ENCODE data around the gene RBBP6.
"Not testable (repeated sequence)": the region's sequence is repeated elsewhere in the genome, so short reads cannot be mapped to it uniquely, and the experiment has no call there.

RBBP6 gene

DNA sequence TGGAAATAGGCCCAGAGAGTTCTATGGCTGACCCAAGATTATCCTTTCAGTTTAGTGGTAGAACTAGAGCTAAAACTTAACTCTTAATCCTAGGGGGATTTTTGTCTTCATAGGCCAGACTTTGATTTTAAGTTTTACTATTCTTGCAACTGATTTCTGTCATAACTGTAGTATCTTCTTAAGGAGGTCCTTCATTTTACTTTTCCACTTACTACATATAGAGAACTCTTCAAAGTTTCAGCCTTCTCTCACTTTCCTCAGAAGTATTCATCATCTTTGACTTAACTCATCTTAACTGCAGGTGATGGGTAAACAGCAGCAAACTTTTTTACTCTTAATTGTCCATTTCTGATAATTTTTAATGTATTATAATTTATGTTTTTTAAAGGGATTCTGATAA is 23.4 kb downstream of the RBBP6 start:
- no peak for DNase-seq (ENCODE audit: low read depth)

GRCh38 chr16:24568392-24568791 is 29.0 kb downstream of the RBBP6 start:
- no peak for DNase-seq (ENCODE audit: low read depth)

- DNase-seq (ENCODE audit: low read depth): no peak
Measured at GRCh38 chr16:24571096-24571495, 31.7 kb downstream of the RBBP6 start.

- DNase-seq (ENCODE audit: low read depth): no peak
Measured at GRCh38 chr16:24572069-24572468, 32.7 kb downstream of the RBBP6 start.

- DNase-seq (ENCODE audit: low read depth): no peak
Measured at GRCh38 chr16:24573141-24573540, 33.8 kb downstream of the RBBP6 start.

DNA sequence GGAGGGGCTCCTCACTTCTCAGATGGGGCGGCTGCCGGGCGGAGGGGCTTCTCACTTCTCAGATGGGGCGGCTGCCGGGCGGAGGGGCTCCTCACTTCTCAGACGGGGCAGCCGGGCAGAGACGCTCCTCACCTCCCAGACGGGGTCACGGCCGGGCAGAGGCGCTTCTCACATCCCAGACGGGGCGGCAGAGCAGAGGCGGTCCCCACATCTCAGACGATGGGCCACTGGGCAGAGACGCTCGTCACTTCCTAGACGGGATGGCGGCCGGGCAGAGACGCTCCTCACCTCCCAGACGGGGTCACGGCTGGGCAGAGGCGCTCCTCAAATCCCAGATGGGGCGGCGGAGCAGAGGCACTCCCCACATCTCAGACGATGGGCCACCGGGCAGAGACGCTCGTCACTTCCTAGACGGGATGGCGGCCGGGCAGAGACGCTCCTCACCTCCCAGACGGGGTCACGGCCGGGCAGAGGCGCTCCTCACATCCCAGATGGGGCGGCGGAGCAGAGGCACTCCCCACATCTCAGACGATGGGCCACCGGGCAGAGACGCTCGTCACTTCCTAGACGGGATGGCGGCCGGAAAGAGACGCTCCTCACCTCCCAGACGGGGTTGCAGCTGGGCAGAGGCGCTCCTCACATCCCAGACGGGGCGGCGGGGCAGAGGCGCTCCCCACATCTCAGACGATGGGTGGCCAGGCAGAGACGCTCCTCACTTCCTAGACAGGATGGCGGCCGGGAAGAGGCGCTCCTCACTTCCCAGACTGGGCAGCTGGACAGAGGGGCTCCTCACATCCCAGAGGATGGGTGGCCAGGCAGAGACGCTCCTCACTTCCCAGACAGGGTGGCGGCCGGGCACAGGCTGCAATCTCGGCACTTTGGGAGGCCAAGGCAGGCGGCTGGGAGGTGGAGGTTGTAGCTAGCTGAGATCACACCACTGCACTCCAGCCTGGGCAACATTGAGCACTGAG is 35.4 kb downstream of the RBBP6 start:
- DNase-seq (ENCODE audit: low read depth): not testable (repeated sequence)

GRCh38 chr16:24575791-24576190 is 36.4 kb downstream of the RBBP6 start:
- DNase-seq (ENCODE audit: low read depth): not testable (repeated sequence)

DNA sequence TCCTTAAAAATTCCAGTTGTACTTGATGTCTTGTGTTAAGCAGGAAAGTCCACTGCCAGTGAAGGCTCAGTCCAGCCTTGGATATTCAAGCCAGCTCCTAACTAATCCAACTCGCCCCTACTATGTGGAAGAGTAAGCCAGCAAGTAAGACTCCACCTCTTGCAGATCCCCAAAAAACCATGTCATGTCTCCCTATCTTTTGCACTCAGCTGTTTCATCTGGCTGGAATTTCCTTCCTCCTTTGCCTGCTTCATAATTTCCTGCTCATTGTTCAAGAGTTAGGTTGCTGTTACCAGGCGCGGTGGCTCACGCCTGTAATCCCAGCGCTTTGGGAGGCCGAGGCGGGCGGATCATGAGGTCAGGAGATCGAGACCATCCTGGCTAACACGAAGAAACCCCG is 37.8 kb downstream of the RBBP6 start:
- no peak for DNase-seq (ENCODE audit: low read depth)

- DNase-seq (ENCODE audit: low read depth): no peak
Measured at GRCh38 chr16:24580665-24581064, 41.3 kb downstream of the RBBP6 start.

GRCh38 chr16:24583494-24583893 is 44.1 kb downstream of the RBBP6 start:
- no peak for DNase-seq (ENCODE audit: low read depth)

DNA sequence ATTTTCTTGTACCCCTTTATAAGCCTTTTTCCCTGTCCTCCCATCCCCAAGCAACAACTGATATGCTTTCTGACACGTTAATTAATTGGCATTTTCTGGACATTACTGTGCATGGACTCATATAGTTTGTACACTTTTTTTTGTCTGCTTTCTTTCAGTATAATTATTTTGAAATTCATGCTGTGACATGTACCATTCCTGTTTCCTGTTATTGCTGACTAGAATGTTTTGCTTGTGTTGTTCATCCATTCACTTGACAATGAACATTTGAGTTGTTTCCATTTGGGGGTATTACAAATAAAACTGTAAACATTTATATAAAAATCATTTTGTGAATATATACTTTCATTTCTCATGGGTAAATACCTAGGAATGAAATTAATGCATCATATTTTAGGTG is 50.6 kb downstream of the RBBP6 start:
- DNase-seq (ENCODE audit: low read depth): no peak

GRCh38 chr16:24598777-24599437 is 59.5 kb downstream of the RBBP6 start:
- DNase-seq (ENCODE audit: low read depth): no peak

DNA sequence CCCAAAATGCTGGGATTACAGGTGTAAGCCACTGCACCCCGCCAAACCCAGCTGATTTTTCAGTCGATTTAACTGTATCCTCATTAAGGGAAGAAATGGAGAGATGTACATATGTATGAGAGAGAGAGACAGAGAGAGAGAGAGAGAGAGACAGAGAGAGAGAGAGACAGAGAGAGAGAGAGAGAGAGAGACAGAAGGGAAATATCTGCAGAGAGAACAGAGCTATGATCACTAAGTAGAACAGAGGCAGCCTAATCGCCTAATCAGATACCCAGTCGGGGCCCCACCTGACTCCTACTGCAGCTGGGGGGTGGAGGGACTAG is 70.0 kb downstream of the RBBP6 start:
- no peak for DNase-seq (ENCODE audit: low read depth)

- DNase-seq (ENCODE audit: low read depth): no peak
Measured at GRCh38 chr16:24609740-24610415, 70.5 kb downstream of the RBBP6 start.

GRCh38 chr16:24610416-24610755 is 71.0 kb downstream of the RBBP6 start:
- no peak for DNase-seq (ENCODE audit: low read depth)

DNA sequence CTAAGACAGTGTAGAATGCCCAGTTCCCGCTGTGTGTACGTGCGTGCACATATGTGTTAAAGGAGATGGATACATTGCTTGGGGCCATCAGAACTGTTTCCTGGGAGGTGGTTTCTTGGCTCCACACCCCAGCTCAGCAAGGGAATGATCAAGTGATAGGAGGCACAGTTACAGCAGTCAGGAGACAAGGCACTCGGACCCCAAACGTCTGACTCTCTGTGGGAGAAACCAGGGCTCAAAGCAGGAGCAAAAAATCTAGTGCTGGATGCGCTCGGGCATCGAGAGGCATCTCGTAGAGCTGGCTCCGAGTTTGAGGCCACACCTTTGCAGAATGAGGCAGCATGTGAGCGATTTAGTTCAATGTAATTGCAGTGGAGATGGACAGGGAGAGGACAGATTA is 71.9 kb downstream of the RBBP6 start:
- DNase-seq (ENCODE audit: low read depth): no peak

GRCh38 chr16:24612656-24613055 is 73.3 kb downstream of the RBBP6 start:
- DNase-seq (ENCODE audit: low read depth): no peak

DNA sequence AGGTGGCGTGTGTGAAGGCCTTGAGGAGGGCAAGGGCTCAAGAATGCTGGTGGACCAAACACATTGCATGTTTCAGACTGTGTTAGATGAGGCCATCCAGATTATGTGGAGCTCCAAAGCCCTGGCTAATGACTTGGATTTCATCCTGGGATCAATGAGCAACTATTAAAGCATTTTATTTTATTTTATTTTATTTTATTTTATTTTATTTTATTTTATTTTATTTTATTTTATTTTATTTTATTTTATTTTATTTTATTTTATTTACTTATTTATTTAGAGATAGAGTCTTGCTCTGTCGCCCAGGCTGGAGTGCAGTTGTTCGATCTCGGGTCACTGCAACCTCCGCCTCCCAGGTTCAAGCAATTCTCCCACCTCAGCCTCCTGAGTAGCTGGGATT is 73.9 kb downstream of the RBBP6 start:
- DNase-seq (ENCODE audit: low read depth): not testable (repeated sequence)

GRCh38 chr16:24617502-24617901 is 78.1 kb downstream of the RBBP6 start:
- DNase-seq (ENCODE audit: low read depth): no peak
